ENCODE results near the gene C6orf89.
A peak's percentile ranks its signal among the peaks of the same experiment; 100 is the strongest.

Gene C6orf89

GRCh38 chr6:36847991-36848390 is 37.8 kb upstream of the C6orf89 start:
- Mint-ChIP-seq H3K27ac (no peak overlapping the region), H3K4me1 (ENCODE audit: low read depth) (peaks cover 5% of the 10 kb centered on the region), H3K9me3 (peaks cover 3% of the 10 kb centered on the region), H3K36me3 (ENCODE audit: low read depth) (peaks cover 13% of the 10 kb centered on the region), H3K4me3 (no peak overlapping the region), H3K27me3 (ENCODE audit: low read depth) (peaks cover 4% of the 10 kb centered on the region)

GRCh38 chr6:36848658-36849441 is 36.9 kb upstream of the C6orf89 start:
- Mint-ChIP-seq H3K9me3 (peaks cover 3% of the 10 kb centered on the region), H3K4me1 (ENCODE audit: low read depth) (peaks cover 8% of the 10 kb centered on the region), H3K27ac (no peak overlapping the region), H3K27me3 (ENCODE audit: low read depth) (peaks cover 4% of the 10 kb centered on the region), H3K36me3 (ENCODE audit: low read depth) (peaks cover 20% of the 10 kb centered on the region), H3K4me3 (no peak overlapping the region)

- Mint-ChIP-seq H3K27me3 (ENCODE audit: low read depth) (peaks cover 4% of the 10 kb centered on the region), H3K27ac (no peak overlapping the region), H3K4me1 (ENCODE audit: low read depth) (peaks cover 6% of the 10 kb centered on the region), H3K4me3 (no peak overlapping the region), H3K9me3 (peaks cover 3% of the 10 kb centered on the region), H3K36me3 (ENCODE audit: low read depth) (peaks cover 26% of the 10 kb centered on the region)
Measured at GRCh38 chr6:36850021-36850420, 35.7 kb upstream of the C6orf89 start.

- no peak overlapping the region for H3K4me3 Mint-ChIP-seq
- peaks cover 30% of the 10 kb centered on the region for H3K36me3 Mint-ChIP-seq (ENCODE audit: low read depth)
- H3K4me1 Mint-ChIP-seq (ENCODE audit: low read depth), result peaks cover 6% of the 10 kb centered on the region
Measured at GRCh38 chr6:36851149-36851614, 34.6 kb upstream of the C6orf89 start.

GRCh38 chr6:36851626-36852025 is 34.1 kb upstream of the C6orf89 start:
- H3K36me3 Mint-ChIP-seq (ENCODE audit: low read depth), result peaks cover 34% of the 10 kb centered on the region
- no peak overlapping the region for H3K4me3 Mint-ChIP-seq
- no peaks in the 10 kb centered on the region for H3K27me3 Mint-ChIP-seq (ENCODE audit: low read depth)
- peaks cover 3% of the 10 kb centered on the region for H3K9me3 Mint-ChIP-seq
- H3K4me1 Mint-ChIP-seq (ENCODE audit: low read depth), result peaks cover 6% of the 10 kb centered on the region
- H3K27ac Mint-ChIP-seq, result no peak overlapping the region

More at GRCh38 chr6:36851149-36851614, 34.6 kb upstream of the C6orf89 start:
- H3K27me3 Mint-ChIP-seq (ENCODE audit: low read depth), result peaks cover under 1% of the 10 kb centered on the region
- peaks cover 3% of the 10 kb centered on the region for H3K9me3 Mint-ChIP-seq
- no peak overlapping the region for H3K27ac Mint-ChIP-seq

GRCh38 chr6:36852481-36853147 is 33.1 kb upstream of the C6orf89 start:
- Mint-ChIP-seq H3K36me3 (ENCODE audit: low read depth) (peaks cover 36% of the 10 kb centered on the region), H3K4me1 (ENCODE audit: low read depth) (peaks cover 6% of the 10 kb centered on the region), H3K9me3 (peaks cover 3% of the 10 kb centered on the region), H3K4me3 (no peak overlapping the region), H3K27ac (no peak overlapping the region), H3K27me3 (ENCODE audit: low read depth) (no peaks in the 10 kb centered on the region)

GRCh38 chr6:36853325-36853724 is 32.4 kb upstream of the C6orf89 start:
- H3K9me3 Mint-ChIP-seq, result peaks cover 3% of the 10 kb centered on the region
- peaks cover 6% of the 10 kb centered on the region for H3K4me1 Mint-ChIP-seq (ENCODE audit: low read depth)
- H3K4me3 Mint-ChIP-seq, result no peak overlapping the region
- no peaks in the 10 kb centered on the region for H3K27me3 Mint-ChIP-seq (ENCODE audit: low read depth)
- peaks cover 38% of the 10 kb centered on the region for H3K36me3 Mint-ChIP-seq (ENCODE audit: low read depth)
- H3K27ac Mint-ChIP-seq, result peak overlapping the region; percentile 33

GRCh38 chr6:36855750-36856149 is 30.0 kb upstream of the C6orf89 start:
- no peak overlapping the region for H3K4me3 Mint-ChIP-seq
- H3K27me3 Mint-ChIP-seq (ENCODE audit: low read depth), result no peaks in the 10 kb centered on the region
- H3K9me3 Mint-ChIP-seq, result peaks cover 3% of the 10 kb centered on the region
- H3K36me3 Mint-ChIP-seq (ENCODE audit: low read depth), result peaks cover 35% of the 10 kb centered on the region
- H3K27ac Mint-ChIP-seq, result no peak overlapping the region
- H3K4me1 Mint-ChIP-seq (ENCODE audit: low read depth), result peaks cover 6% of the 10 kb centered on the region

- Mint-ChIP-seq H3K36me3 (ENCODE audit: low read depth) (peaks cover 33% of the 10 kb centered on the region), H3K27me3 (ENCODE audit: low read depth) (no peaks in the 10 kb centered on the region), H3K4me3 (no peak overlapping the region), H3K9me3 (no peaks in the 10 kb centered on the region), H3K4me1 (ENCODE audit: low read depth) (peaks cover 4% of the 10 kb centered on the region), H3K27ac (no peak overlapping the region)
Measured at GRCh38 chr6:36856277-36856676, 29.5 kb upstream of the C6orf89 start.

GRCh38 chr6:36857325-36857724 is 28.4 kb upstream of the C6orf89 start:
- Mint-ChIP-seq H3K4me3 (no peak overlapping the region), H3K9me3 (no peaks in the 10 kb centered on the region), H3K27me3 (ENCODE audit: low read depth) (no peaks in the 10 kb centered on the region), H3K36me3 (ENCODE audit: low read depth) (peaks cover 32% of the 10 kb centered on the region), H3K4me1 (ENCODE audit: low read depth) (peaks cover 4% of the 10 kb centered on the region), H3K27ac (no peak overlapping the region)

- Mint-ChIP-seq H3K27me3 (ENCODE audit: low read depth) (no peaks in the 10 kb centered on the region), H3K36me3 (ENCODE audit: low read depth) (peaks cover 30% of the 10 kb centered on the region), H3K4me3 (no peak overlapping the region), H3K9me3 (no peaks in the 10 kb centered on the region), H3K4me1 (ENCODE audit: low read depth) (peaks cover 3% of the 10 kb centered on the region), H3K27ac (no peak overlapping the region)
Measured at GRCh38 chr6:36858407-36858981, 27.3 kb upstream of the C6orf89 start.

GRCh38 chr6:36860126-36860525 is 25.6 kb upstream of the C6orf89 start:
- H3K27me3 Mint-ChIP-seq (ENCODE audit: low read depth), result no peaks in the 10 kb centered on the region
- H3K27ac Mint-ChIP-seq, result no peak overlapping the region

GRCh38 chr6:36862164-36862847 is 23.4 kb upstream of the C6orf89 start:
- Mint-ChIP-seq H3K27me3 (ENCODE audit: low read depth) (no peaks in the 10 kb centered on the region), H3K27ac (no peak overlapping the region), H3K4me3 (no peak overlapping the region), H3K9me3 (no peaks in the 10 kb centered on the region), H3K4me1 (ENCODE audit: low read depth) (peaks cover 20% of the 10 kb centered on the region), H3K36me3 (ENCODE audit: low read depth) (peaks cover 27% of the 10 kb centered on the region)

More at GRCh38 chr6:36860126-36860525, 25.6 kb upstream of the C6orf89 start:
- Mint-ChIP-seq H3K4me3 (no peak overlapping the region), H3K9me3 (no peaks in the 10 kb centered on the region), H3K36me3 (ENCODE audit: low read depth) (peaks cover 29% of the 10 kb centered on the region), H3K4me1 (ENCODE audit: low read depth) (peaks cover 8% of the 10 kb centered on the region)

- H3K4me3 Mint-ChIP-seq, result no peak overlapping the region
- H3K36me3 Mint-ChIP-seq (ENCODE audit: low read depth), result peaks cover 33% of the 10 kb centered on the region
- no peak overlapping the region for H3K27ac Mint-ChIP-seq
- H3K27me3 Mint-ChIP-seq (ENCODE audit: low read depth), result no peaks in the 10 kb centered on the region
- no peaks in the 10 kb centered on the region for H3K9me3 Mint-ChIP-seq
- peaks cover 25% of the 10 kb centered on the region for H3K4me1 Mint-ChIP-seq (ENCODE audit: low read depth)
Measured at GRCh38 chr6:36862848-36863382, 22.8 kb upstream of the C6orf89 start.
